GM21717 (cell line): ENCODE results near the gene MSTN.

Source experiments
- ATAC-seq: cut with Tn5 transposase; IDR thresholded peaks from one replicate; pipeline ENCODE4 v1.9.1; 2021; ENCODE audit warnings: mild to moderate bottlenecking, moderate library complexity; ENCODE audit not compliant: unreplicated experiment

MSTN gene

GRCh38 chr2:190062601-190063000, at the start of gene MSTN:
Gene MSTN (minus strand): TSS chr2:190062729. CDS start chr2:190062596, 133 bp downstream.
- no peak for ATAC-seq

- ATAC-seq: no peak
Observed at GRCh38 chr2:190111166-190111565, 48.6 kb upstream of the MSTN start.

- no peak for ATAC-seq
Observed at GRCh38 chr2:190110699-190111098, 48.2 kb upstream of the MSTN start.

- no peak for ATAC-seq
Observed at GRCh38 chr2:190110131-190110530, 47.6 kb upstream of the MSTN start.

- no peak for ATAC-seq
Observed at GRCh38 chr2:190107409-190107808, 44.9 kb upstream of the MSTN start.

- no peak for ATAC-seq
Observed at GRCh38 chr2:190106783-190107182, 44.3 kb upstream of the MSTN start.

- ATAC-seq: no peak
Observed at GRCh38 chr2:190105554-190105953, 43.0 kb upstream of the MSTN start.

GRCh38 chr2:190103144-190103543, 40.6 kb upstream of the MSTN start:
- ATAC-seq: no peak

- no peak for ATAC-seq
Observed at GRCh38 chr2:190099890-190100697, 37.6 kb upstream of the MSTN start.

- ATAC-seq: no peak
Observed at GRCh38 chr2:190098851-190099250, 36.3 kb upstream of the MSTN start.

GRCh38 chr2:190097115-190097514, 34.6 kb upstream of the MSTN start:
- no peak for ATAC-seq

GRCh38 chr2:190094316-190094871, 31.9 kb upstream of the MSTN start:
- no peak for ATAC-seq

- no peak for ATAC-seq
Observed at GRCh38 chr2:190093793-190094192, 31.3 kb upstream of the MSTN start.

GRCh38 chr2:190090148-190090547, 27.6 kb upstream of the MSTN start:
- no peak for ATAC-seq

- peak; percentile 66 for ATAC-seq
Observed at GRCh38 chr2:190088917-190089316, 26.4 kb upstream of the MSTN start.

GRCh38 chr2:190084704-190085103, 22.2 kb upstream of the MSTN start:
- no peak for ATAC-seq

GRCh38 chr2:190082118-190082517, 19.6 kb upstream of the MSTN start:
- no peak for ATAC-seq

- ATAC-seq: no peak
Observed at GRCh38 chr2:190080527-190081049, 18.1 kb upstream of the MSTN start.

GRCh38 chr2:190079160-190079559, 16.6 kb upstream of the MSTN start:
- no peak for ATAC-seq

GRCh38 chr2:190075623-190076022, 13.1 kb upstream of the MSTN start:
- no peak for ATAC-seq

- no peak for ATAC-seq
Observed at GRCh38 chr2:190069936-190070696, 7.6 kb upstream of the MSTN start.

GRCh38 chr2:190068764-190069163, 6.2 kb upstream of the MSTN start:
- no peak for ATAC-seq
